Nucleus accumbens (tissue), 56 donors: ENCODE data around the gene GJE1.

Experiments used
- DNase-seq, 56 donors: peaks; one replicate each; lab custom pipeline; 2025; lab: John Stamatoyannopoulos, UW

GJE1 gene

GRCh38 chr6:142162780-142163179, 30.1 kb downstream of the GJE1 start:
- no peak for DNase-seq

GRCh38 chr6:142165227-142165626, 32.5 kb downstream of the GJE1 start:
- DNase-seq = no peak

- DNase-seq = no peak
Observed at GRCh38 chr6:142167071-142167470, 34.3 kb downstream of the GJE1 start.

- DNase-seq = no peak
Observed at GRCh38 chr6:142167486-142167885, 34.8 kb downstream of the GJE1 start.

- DNase-seq = no peak
Observed at GRCh38 chr6:142171351-142171750, 38.6 kb downstream of the GJE1 start.

GRCh38 chr6:142172758-142173157, 40.0 kb downstream of the GJE1 start:
- no peak for DNase-seq

GRCh38 chr6:142173980-142174379, 41.3 kb downstream of the GJE1 start:
- DNase-seq = no peak

GRCh38 chr6:142174703-142175102, 42.0 kb downstream of the GJE1 start:
- no peak for DNase-seq

- DNase-seq = no peak
Observed at GRCh38 chr6:142178129-142178528, 45.4 kb downstream of the GJE1 start.

GRCh38 chr6:142182004-142182403, 49.3 kb downstream of the GJE1 start:
- DNase-seq = no peak

- no peak for DNase-seq
Observed at GRCh38 chr6:142183351-142183750, 50.6 kb downstream of the GJE1 start.

- no peak for DNase-seq
Observed at GRCh38 chr6:142184307-142184706, 51.6 kb downstream of the GJE1 start.
